ENCODE measurements around the gene SGCA.

SGCA gene

GRCh38 chr17:50218771-50219315, 53.0 kb downstream of the SGCA start:
- Histone ChIP-seq H2AFZ (ENCODE audit: low read length) (no peak overlapping the region), H3F3A (ENCODE audit: insufficient read depth, low read length) (no peaks in the 10 kb centered on the region), H3K9ac (ENCODE audit: low read length) (no peak overlapping the region), H3K4me3 (ENCODE audit: low read length) (no peak overlapping the region), H3K9me3 (replicated peaks; ENCODE audit: insufficient read depth, low read length) (no peaks in the 10 kb centered on the region), H3K9me2 (replicated peaks; ENCODE audit: insufficient read depth, low read length) (no peaks in the 10 kb centered on the region), H3K79me2 (ENCODE audit: low read length) (no peaks in the 10 kb centered on the region), H3K4me2 (ENCODE audit: low read depth, low read length) (no peak overlapping the region), H4K20me1 (ENCODE audit: insufficient read depth, low read length) (no peaks in the 10 kb centered on the region), H3K27me3 (replicated peaks; ENCODE audit: insufficient read depth, low read length) (no peaks in the 10 kb centered on the region; the same call in 1 of the 2 replicates), H3K27ac (ENCODE audit: low read length) (no peak overlapping the region), H3K4me1 (ENCODE audit: low read length) (peaks cover 7% of the 10 kb centered on the region; the same call in 1 of the 2 replicates), H3K36me3 (replicated peaks; ENCODE audit: insufficient read depth, low read length) (no peaks in the 10 kb centered on the region)
- TF ChIP-seq EZH2 (optimal IDR thresholded peaks at IDR 0.05; ENCODE audit: low read depth, low read length) (no peak), CTCF (IDR thresholded peaks at IDR 0.05; ENCODE audit: low read length) (no peak), EZH2phosphoT487 (IDR thresholded peaks at IDR 0.05; ENCODE audit: low read length) (no peak)
- no peak for DNase-seq

GRCh38 chr17:50219342-50219741, 53.5 kb downstream of the SGCA start:
- Histone ChIP-seq H3K27ac (ENCODE audit: low read length) (no peak overlapping the region), H3K4me3 (ENCODE audit: low read length) (no peak overlapping the region), H3K4me2 (ENCODE audit: low read depth, low read length) (no peak overlapping the region), H3K4me1 (ENCODE audit: low read length) (peaks cover 7% of the 10 kb centered on the region; the same call in 1 of the 2 replicates), H3K79me2 (ENCODE audit: low read length) (no peaks in the 10 kb centered on the region), H3K9ac (ENCODE audit: low read length) (no peak overlapping the region), H4K20me1 (ENCODE audit: insufficient read depth, low read length) (no peaks in the 10 kb centered on the region), H3K9me3 (replicated peaks; ENCODE audit: insufficient read depth, low read length) (no peaks in the 10 kb centered on the region), H3K27me3 (replicated peaks; ENCODE audit: insufficient read depth, low read length) (no peaks in the 10 kb centered on the region; the same call in 1 of the 2 replicates), H3K9me2 (replicated peaks; ENCODE audit: insufficient read depth, low read length) (no peaks in the 10 kb centered on the region), H3F3A (ENCODE audit: insufficient read depth, low read length) (no peaks in the 10 kb centered on the region), H2AFZ (ENCODE audit: low read length) (no peak overlapping the region), H3K36me3 (replicated peaks; ENCODE audit: insufficient read depth, low read length) (no peaks in the 10 kb centered on the region)
- TF ChIP-seq EZH2phosphoT487 (IDR thresholded peaks at IDR 0.05; ENCODE audit: low read length): no peak
- no peak for TF ChIP-seq EZH2 (optimal IDR thresholded peaks at IDR 0.05; ENCODE audit: low read depth, low read length)
- TF ChIP-seq CTCF (IDR thresholded peaks at IDR 0.05; ENCODE audit: low read length): no peak
- no peak for DNase-seq

DNA sequence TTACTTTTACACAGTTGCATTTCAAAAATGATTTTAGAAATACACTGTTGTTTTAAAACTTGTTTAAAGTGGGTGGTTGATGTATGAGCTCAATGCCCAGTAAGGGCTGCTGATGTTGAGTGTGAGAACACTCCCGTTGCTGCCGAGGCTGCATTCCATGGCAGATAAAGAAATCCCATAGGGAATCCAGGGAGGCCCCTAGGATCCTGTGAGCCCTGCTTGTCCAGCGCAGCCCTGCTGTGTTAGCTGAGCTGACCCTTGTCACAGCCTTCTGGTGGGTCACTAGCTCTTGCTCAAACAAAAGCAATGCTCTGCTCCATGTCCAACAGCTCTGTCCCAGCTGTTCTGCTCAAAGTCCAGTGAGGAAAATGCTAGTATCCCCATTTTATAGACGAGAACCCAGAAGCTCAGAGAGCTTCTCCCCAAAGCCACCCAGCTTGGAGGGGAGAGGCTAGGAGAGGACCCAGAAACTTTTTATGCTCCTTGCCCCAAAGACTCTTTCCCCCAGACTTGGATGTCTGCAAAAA, 54.2 kb downstream of the SGCA start:
- no peaks in the 10 kb centered on the region for H3F3A ChIP-seq (ENCODE audit: insufficient read depth, low read length)

More for the DNA sequence above, 54.2 kb downstream of the SGCA start:
- Histone ChIP-seq H4K20me1 (ENCODE audit: insufficient read depth, low read length) (no peaks in the 10 kb centered on the region), H3K79me2 (ENCODE audit: low read length) (no peaks in the 10 kb centered on the region), H3K9me2 (replicated peaks; ENCODE audit: insufficient read depth, low read length) (no peaks in the 10 kb centered on the region), H3K4me3 (ENCODE audit: low read length) (no peak overlapping the region), H3K9ac (ENCODE audit: low read length) (no peak overlapping the region), H3K36me3 (replicated peaks; ENCODE audit: insufficient read depth, low read length) (no peaks in the 10 kb centered on the region), H3K4me2 (ENCODE audit: low read depth, low read length) (no peak overlapping the region), H3K27me3 (replicated peaks; ENCODE audit: insufficient read depth, low read length) (no peaks in the 10 kb centered on the region), H2AFZ (ENCODE audit: low read length) (no peak overlapping the region), H3K27ac (ENCODE audit: low read length) (no peak overlapping the region), H3K9me3 (replicated peaks; ENCODE audit: insufficient read depth, low read length) (no peaks in the 10 kb centered on the region), H3K4me1 (ENCODE audit: low read length) (peaks cover 7% of the 10 kb centered on the region; the same call in 1 of the 2 replicates)
- no peak for TF ChIP-seq EZH2 (optimal IDR thresholded peaks at IDR 0.05; ENCODE audit: low read depth, low read length)
- no peak for TF ChIP-seq CTCF (IDR thresholded peaks at IDR 0.05; ENCODE audit: low read length)
- no peak for TF ChIP-seq EZH2phosphoT487 (IDR thresholded peaks at IDR 0.05; ENCODE audit: low read length)
- DNase-seq: no peak

Measured in MM.1S (cell line).